DOHH2 (cell line): ENCODE measurements around the gene IQCM.

ENCODE experiments used
- H3F3A ChIP-seq: fragments of 200-600 bp; sonication (generic), shearing (Covaris generic); 2 replicates; pipeline ENCODE4 v1.6.0; 2016; ENCODE audit warnings: antibody characterized with exemption, mild to moderate bottlenecking; ENCODE audit not compliant: control insufficient read depth, insufficient read depth
- H3K27ac ChIP-seq: fragments of 200-600 bp; sonication (generic); 2 replicates; pipeline ENCODE4 v1.5.1; 2014; ENCODE audit warnings: low read depth, mild to moderate bottlenecking, low read length, moderate library complexity
- H3K27me3 ChIP-seq: fragments of 200-600 bp; sonication (generic); 2 replicates; pipeline ENCODE4 v1.6.1; 2014; ENCODE audit warnings: mild to moderate bottlenecking, low read length, mixed read lengths; ENCODE audit not compliant: control insufficient read depth
- H3K36me3 ChIP-seq: fragments of 200-600 bp; sonication (generic); 2 replicates; pipeline ENCODE4 v1.6.1; 2014; ENCODE audit warnings: mild to moderate bottlenecking, low read length, moderate library complexity, mixed read lengths; ENCODE audit not compliant: control insufficient read depth
- H3K4me1 ChIP-seq: fragments of 200-600 bp; sonication (generic); 2 replicates; pipeline ENCODE4 v1.6.1; 2014; ENCODE audit warnings: mild to moderate bottlenecking, low read length, mixed read lengths; ENCODE audit not compliant: control insufficient read depth
- H3K4me2 ChIP-seq: fragments of 200-600 bp; sonication (generic); 2 replicates; pipeline ENCODE4 v1.6.0; 2014; ENCODE audit warnings: mild to moderate bottlenecking, low read length, moderate library complexity
- H3K4me3 ChIP-seq: fragments of 200-600 bp; sonication (generic); 2 replicates; pipeline ENCODE4 v1.5.1; 2014; ENCODE audit warnings: mild to moderate bottlenecking, low read length, mixed read lengths
- H3K79me2 ChIP-seq: fragments of 200-600 bp; sonication (generic); 2 replicates; pipeline ENCODE4 v1.6.1; 2014; ENCODE audit warnings: mild to moderate bottlenecking, low read length, mixed read lengths; ENCODE audit not compliant: control insufficient read depth
- H3K9me2 ChIP-seq: fragments of 200-600 bp; sonication (generic); replicated peaks from 2 replicates; pipeline ENCODE4 v1.6.1; 2014; ENCODE audit warnings: mild to moderate bottlenecking, low read length, mixed read lengths; ENCODE audit not compliant: control insufficient read depth
- H3K9me3 ChIP-seq: fragments of 200-600 bp; sonication (generic); 2 replicates; pipeline ENCODE4 v1.6.1; 2014; ENCODE audit warnings: antibody characterized with exemption, low read length, mixed read lengths; ENCODE audit not compliant: control insufficient read depth, insufficient read depth
- H4K20me1 ChIP-seq: fragments of 200-600 bp; sonication (generic); 2 replicates; pipeline ENCODE4 v1.6.0; 2014; ENCODE audit warnings: low read depth, mild to moderate bottlenecking, antibody characterized with exemption, low read length, moderate library complexity; ENCODE audit not compliant: control insufficient read depth, insufficient read depth
- CTCF ChIP-seq: fragments of 200-600 bp; sonication (generic); IDR thresholded peaks from one replicate; pipeline ENCODE4 v1.5.1; 2014; ENCODE audit warnings: antibody characterized with exemption, mild to moderate bottlenecking, low read depth, low read length; ENCODE audit not compliant: poor library complexity, severe bottlenecking
- EZH2phosphoT487 ChIP-seq: fragments of 200-600 bp; sonication (generic); IDR thresholded peaks from 2 replicates; pipeline ENCODE4 v1.6.1; 2017; ENCODE audit warnings: borderline replicate concordance, mild to moderate bottlenecking, antibody characterized with exemption, low read length, moderate library complexity, mixed read lengths

The IQCM gene

DNA sequence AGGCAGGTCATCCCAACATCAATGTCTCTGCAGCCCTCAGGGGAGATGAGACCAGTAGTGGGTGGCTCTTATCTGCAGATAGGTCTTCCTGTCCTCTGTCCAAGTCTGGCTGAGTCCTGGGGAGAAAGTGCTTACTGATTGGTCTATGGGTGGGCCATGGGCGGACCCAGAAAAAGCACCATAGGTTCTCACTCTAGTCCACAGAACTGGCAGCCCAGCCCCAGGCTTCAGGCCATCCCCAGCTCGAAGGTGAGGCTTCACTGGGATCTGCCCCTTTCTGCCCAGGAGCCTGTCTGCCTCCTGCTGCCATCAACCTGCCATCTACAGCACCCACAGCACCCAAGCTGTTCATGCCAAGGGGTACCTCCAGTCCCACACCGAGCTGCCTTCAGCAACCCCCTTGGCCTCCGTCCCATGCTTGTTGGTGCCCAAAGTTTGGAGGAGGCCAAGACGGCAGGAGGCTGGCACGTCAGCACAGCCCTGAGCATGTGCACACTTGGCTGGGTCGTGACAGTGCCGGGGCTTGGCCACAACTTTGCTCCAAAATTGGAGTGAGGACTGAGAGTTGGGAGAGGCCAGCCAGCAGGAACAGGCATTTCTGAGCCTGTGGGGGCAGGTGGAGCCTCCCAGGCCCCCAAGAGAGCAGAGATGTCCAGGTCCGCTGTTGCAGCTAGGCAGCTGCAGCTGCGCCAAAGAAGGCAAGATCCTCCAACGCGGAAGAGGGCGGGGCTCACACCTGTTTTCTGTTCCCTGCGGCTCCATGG, 99.6 kb downstream of the IQCM start:
- no peaks in the 10 kb centered on the region for H3F3A ChIP-seq
- no peaks in the 10 kb centered on the region for H3K4me1 ChIP-seq
- H4K20me1 ChIP-seq: no peaks in the 10 kb centered on the region
- no peaks in the 10 kb centered on the region for H3K9me2 ChIP-seq
- TF ChIP-seq EZH2phosphoT487 (no peak), CTCF (no peak)
- H3K4me3 ChIP-seq: no peak overlapping the region
- no peak overlapping the region for H3K4me2 ChIP-seq
- H3K27me3 ChIP-seq: no peaks in the 10 kb centered on the region
- no peaks in the 10 kb centered on the region for H3K79me2 ChIP-seq
- H3K9me3 ChIP-seq: peaks cover 12% of the 10 kb centered on the region; the same call in 1 of the 2 replicates
- no peak overlapping the region for H3K27ac ChIP-seq
- no peaks in the 10 kb centered on the region for H3K36me3 ChIP-seq

DNA sequence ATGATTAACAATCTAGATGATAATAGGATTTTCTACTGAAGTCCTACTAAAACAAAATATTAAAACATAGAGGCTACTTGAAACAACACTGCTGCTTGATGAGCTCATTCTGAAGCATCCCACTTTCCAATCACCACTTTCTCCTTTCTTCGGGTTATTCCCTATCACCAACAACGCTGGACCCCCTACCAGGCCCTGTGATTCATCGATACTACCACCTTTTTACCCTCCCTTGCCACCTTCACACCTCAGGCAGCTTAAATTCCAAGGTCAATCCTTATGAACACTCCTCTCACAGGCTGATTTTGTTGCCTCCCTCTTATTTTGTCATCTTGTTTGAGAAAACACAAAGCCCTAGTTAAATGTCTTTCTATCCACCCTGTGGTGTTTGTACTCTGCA, 102.6 kb downstream of the IQCM start:
- H4K20me1 ChIP-seq: no peaks in the 10 kb centered on the region
- H3K9me3 ChIP-seq: peaks cover 12% of the 10 kb centered on the region; the same call in 1 of the 2 replicates
- TF ChIP-seq EZH2phosphoT487 (no peak), CTCF (no peak)
- no peak overlapping the region for H3K4me3 ChIP-seq
- no peaks in the 10 kb centered on the region for H3K9me2 ChIP-seq
- no peaks in the 10 kb centered on the region for H3K27me3 ChIP-seq
- no peaks in the 10 kb centered on the region for H3K4me1 ChIP-seq
- no peak overlapping the region for H3K27ac ChIP-seq
- no peak overlapping the region for H3K4me2 ChIP-seq
- H3K36me3 ChIP-seq: no peaks in the 10 kb centered on the region
- H3F3A ChIP-seq: no peaks in the 10 kb centered on the region
- H3K79me2 ChIP-seq: no peaks in the 10 kb centered on the region

GRCh38 chr4:149711593-149712365, 103.9 kb downstream of the IQCM start:
- Histone ChIP-seq H4K20me1 (no peaks in the 10 kb centered on the region), H3F3A (no peaks in the 10 kb centered on the region), H3K4me2 (no peak overlapping the region), H3K4me3 (no peak overlapping the region), H3K9me2 (no peaks in the 10 kb centered on the region), H3K27ac (no peak overlapping the region), H3K36me3 (no peaks in the 10 kb centered on the region), H3K4me1 (no peaks in the 10 kb centered on the region), H3K27me3 (no peaks in the 10 kb centered on the region), H3K79me2 (no peaks in the 10 kb centered on the region), H3K9me3 (peaks cover 12% of the 10 kb centered on the region; the same call in 1 of the 2 replicates)
- TF ChIP-seq CTCF (no peak), EZH2phosphoT487 (no peak)
